ENCODE results near the gene AP3B1. TPM values are rescaled to one million over a fixed set of nuclear protein-coding genes. Genes with fewer than 3 reads are reported as not detected.

Gene AP3B1
- total and polyA plus RNA-seq, 2 donors (not counting 1 experiment from before 2014, with no cell fraction given) = 50.5 to 66.9 TPM

DNA sequence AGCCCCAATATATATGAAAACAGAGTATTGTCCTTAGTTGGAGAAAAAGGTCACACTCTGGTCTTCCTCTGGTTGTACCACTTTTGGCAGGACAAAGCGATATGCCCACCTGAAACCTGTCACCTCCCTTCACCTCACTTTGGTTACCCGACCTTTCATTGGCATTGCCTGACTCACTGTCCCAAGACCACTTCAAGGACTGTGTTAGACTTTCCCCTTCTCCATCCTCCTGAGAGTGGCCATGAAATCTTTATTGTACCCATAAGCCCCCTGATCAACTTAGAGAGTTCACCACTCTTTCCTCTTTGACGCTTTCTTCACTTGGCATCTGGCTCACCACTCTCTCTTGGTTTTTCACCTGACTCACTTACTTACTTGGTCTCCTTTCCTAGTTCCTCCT lies 32.4 kb upstream of the AP3B1 start:
- Histone ChIP-seq H3K4me2 (ENCODE audit: extremely low read depth, insufficient read depth, low read length) (no peak overlapping the region), H3K9me3 (ENCODE audit: control insufficient read depth, insufficient read depth, low read depth, low read length) (no peaks in the 10 kb centered on the region)

DNA sequence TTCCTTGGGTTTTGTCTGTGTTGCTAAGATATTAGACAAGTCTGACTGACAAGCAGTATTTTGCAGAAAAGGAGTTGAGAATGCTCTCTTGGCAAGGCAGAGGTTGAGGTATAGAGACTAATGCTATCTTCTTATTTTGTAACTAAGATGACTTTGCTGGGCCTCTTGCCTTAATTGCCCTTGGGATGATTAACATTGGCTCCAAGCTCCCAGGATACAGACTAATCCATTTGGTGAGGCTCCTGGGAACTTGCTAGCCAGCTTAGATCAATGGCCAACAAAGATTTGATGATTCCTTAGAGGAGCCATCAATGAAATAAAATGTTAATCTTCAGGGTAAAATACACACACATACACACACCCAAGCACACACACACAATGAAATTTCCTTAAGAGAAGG lies 28.7 kb upstream of the AP3B1 start:
- no peak overlapping the region for H3K4me2 ChIP-seq (ENCODE audit: extremely low read depth, insufficient read depth, low read length)
- TF ChIP-seq, protein P1, sequence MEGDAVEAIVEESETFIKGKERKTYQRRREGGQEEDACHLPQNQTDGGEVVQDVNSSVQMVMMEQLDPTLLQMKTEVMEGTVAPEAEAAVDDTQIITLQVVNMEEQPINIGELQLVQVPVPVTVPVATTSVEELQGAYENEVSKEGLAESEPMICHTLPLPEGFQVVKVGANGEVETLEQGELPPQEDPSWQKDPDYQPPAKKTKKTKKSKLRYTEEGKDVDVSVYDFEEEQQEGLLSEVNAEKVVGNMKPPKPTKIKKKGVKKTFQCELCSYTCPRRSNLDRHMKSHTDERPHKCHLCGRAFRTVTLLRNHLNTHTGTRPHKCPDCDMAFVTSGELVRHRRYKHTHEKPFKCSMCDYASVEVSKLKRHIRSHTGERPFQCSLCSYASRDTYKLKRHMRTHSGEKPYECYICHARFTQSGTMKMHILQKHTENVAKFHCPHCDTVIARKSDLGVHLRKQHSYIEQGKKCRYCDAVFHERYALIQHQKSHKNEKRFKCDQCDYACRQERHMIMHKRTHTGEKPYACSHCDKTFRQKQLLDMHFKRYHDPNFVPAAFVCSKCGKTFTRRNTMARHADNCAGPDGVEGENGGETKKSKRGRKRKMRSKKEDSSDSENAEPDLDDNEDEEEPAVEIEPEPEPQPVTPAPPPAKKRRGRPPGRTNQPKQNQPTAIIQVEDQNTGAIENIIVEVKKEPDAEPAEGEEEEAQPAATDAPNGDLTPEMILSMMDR (conservative IDR thresholded peaks at IDR 0.05 in 1 of 2, IDR thresholded peaks at IDR 0.05 in 1 of 2; ENCODE audit: low read depth in 1 of 2, low read length in 2 of 2) = no peak
- TF ChIP-seq EZH2 (IDR thresholded peaks at IDR 0.05; ENCODE audit: low read length, missing control alignments) = no peak

More for the DNA sequence above, 32.4 kb upstream of the AP3B1 start:
- H3K36me3 ChIP-seq (ENCODE audit: control insufficient read depth, insufficient read depth, low read length) = no peaks in the 10 kb centered on the region
- H2AFZ ChIP-seq (ENCODE audit: low read length) = no peak overlapping the region
- TF ChIP-seq, protein P1 (conservative IDR thresholded peaks at IDR 0.05 in 1 of 2, IDR thresholded peaks at IDR 0.05 in 1 of 2; ENCODE audit: low read depth in 1 of 2, low read length in 2 of 2) = no peak
- TF ChIP-seq EZH2 (IDR thresholded peaks at IDR 0.05; ENCODE audit: low read length, missing control alignments) = no peak
- H4K20me1 ChIP-seq (ENCODE audit: control insufficient read depth, extremely low read depth, insufficient read depth, low read length) = no peaks in the 10 kb centered on the region
- H3K79me2 ChIP-seq (ENCODE audit: control insufficient read depth, insufficient read depth, low read length) = no peaks in the 10 kb centered on the region
- H3K4me1 ChIP-seq (ENCODE audit: control insufficient read depth, extremely low read depth, insufficient read depth, low read length) = no peaks in the 10 kb centered on the region
- no peak overlapping the region for H3K9ac ChIP-seq (ENCODE audit: insufficient read depth, low read length)
- H3K27ac ChIP-seq (ENCODE audit: insufficient read depth, low read length) = no peak overlapping the region
- no peak overlapping the region for H3K4me3 ChIP-seq (replicated peaks in 1 of 4; ENCODE audit: control extremely low read depth in 1 of 4, insufficient read depth in 1 of 4, low read depth in 3 of 4, low read length in 4 of 4)
- DNase-seq (ENCODE audit: low read depth in 2 of 2) = no peak
- H3K27me3 ChIP-seq (ENCODE audit: control insufficient read depth, insufficient read depth, low read length) = no peaks in the 10 kb centered on the region

DNA sequence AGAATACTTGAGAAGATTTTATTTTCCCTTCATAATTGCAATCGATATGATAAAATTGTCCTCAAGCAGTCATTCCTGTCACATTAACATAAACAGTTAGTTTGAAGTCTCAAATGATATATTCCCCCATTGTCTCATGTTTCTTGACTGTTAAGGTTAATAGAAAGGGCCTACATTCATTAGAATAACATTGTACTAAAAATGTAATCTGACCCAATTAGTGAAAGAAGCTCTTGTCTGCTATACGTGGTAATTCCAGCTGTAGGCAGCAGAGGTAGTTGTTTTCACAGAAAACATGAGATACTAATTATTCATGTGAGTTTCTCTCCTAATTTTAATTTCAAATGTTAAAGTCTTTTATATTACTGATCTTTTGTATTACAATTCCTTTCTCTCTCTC lies 25.9 kb upstream of the AP3B1 start:
- Histone ChIP-seq H3K9me3 (ENCODE audit: control insufficient read depth, insufficient read depth, low read depth, low read length) (no peaks in the 10 kb centered on the region), H3K4me1 (ENCODE audit: control insufficient read depth, extremely low read depth, insufficient read depth, low read length) (no peaks in the 10 kb centered on the region), H3K27me3 (ENCODE audit: control insufficient read depth, insufficient read depth, low read length) (no peaks in the 10 kb centered on the region), H3K4me2 (ENCODE audit: extremely low read depth, insufficient read depth, low read length) (no peak overlapping the region), H3K9ac (ENCODE audit: insufficient read depth, low read length) (no peak overlapping the region), H3K36me3 (ENCODE audit: control insufficient read depth, insufficient read depth, low read length) (no peaks in the 10 kb centered on the region), H4K20me1 (ENCODE audit: control insufficient read depth, extremely low read depth, insufficient read depth, low read length) (no peaks in the 10 kb centered on the region), H3K27ac (ENCODE audit: insufficient read depth, low read length) (no peak overlapping the region), H3K79me2 (ENCODE audit: control insufficient read depth, insufficient read depth, low read length) (no peaks in the 10 kb centered on the region), H3K4me3 (replicated peaks in 1 of 4; ENCODE audit: control extremely low read depth in 1 of 4, insufficient read depth in 1 of 4, low read depth in 3 of 4, low read length in 4 of 4) (no peak overlapping the region), H2AFZ (ENCODE audit: low read length) (no peak overlapping the region)
- no peak for TF ChIP-seq EZH2 (IDR thresholded peaks at IDR 0.05; ENCODE audit: low read length, missing control alignments)
- TF ChIP-seq, protein P1 (conservative IDR thresholded peaks at IDR 0.05 in 1 of 2, IDR thresholded peaks at IDR 0.05 in 1 of 2; ENCODE audit: low read depth in 1 of 2, low read length in 2 of 2) = peak; percentile 54 to 63
- DNase-seq (ENCODE audit: low read depth in 2 of 2) = peak; percentile 42 to 62

More for the DNA sequence above, 28.7 kb upstream of the AP3B1 start:
- no peaks in the 10 kb centered on the region for H4K20me1 ChIP-seq (ENCODE audit: control insufficient read depth, extremely low read depth, insufficient read depth, low read length)
- no peak overlapping the region for H3K4me3 ChIP-seq (replicated peaks in 1 of 4; ENCODE audit: control extremely low read depth in 1 of 4, insufficient read depth in 1 of 4, low read depth in 3 of 4, low read length in 4 of 4)
- no peaks in the 10 kb centered on the region for H3K36me3 ChIP-seq (ENCODE audit: control insufficient read depth, insufficient read depth, low read length)
- H3K27me3 ChIP-seq (ENCODE audit: control insufficient read depth, insufficient read depth, low read length) = no peaks in the 10 kb centered on the region
- no peaks in the 10 kb centered on the region for H3K4me1 ChIP-seq (ENCODE audit: control insufficient read depth, extremely low read depth, insufficient read depth, low read length)
- no peak overlapping the region for H3K9ac ChIP-seq (ENCODE audit: insufficient read depth, low read length)
- H3K27ac ChIP-seq (ENCODE audit: insufficient read depth, low read length) = no peak overlapping the region
- no peaks in the 10 kb centered on the region for H3K79me2 ChIP-seq (ENCODE audit: control insufficient read depth, insufficient read depth, low read length)
- no peaks in the 10 kb centered on the region for H3K9me3 ChIP-seq (ENCODE audit: control insufficient read depth, insufficient read depth, low read depth, low read length)
- H2AFZ ChIP-seq (ENCODE audit: low read length) = no peak overlapping the region
- no peak for DNase-seq (ENCODE audit: low read depth in 2 of 2)

Measured in fibroblast of lung (primary cell).